ENCODE data around the gene LSMEM2. TPM values are rescaled to one million over a fixed set of nuclear protein-coding genes. Genes with fewer than 3 reads are reported as not detected.

LSMEM2 gene
- total and polyA plus RNA-seq, 9 of the 15 experiments (the other 6 are each of a cell fraction or from before 2014, with no cell fraction given), result not detected

DNA sequence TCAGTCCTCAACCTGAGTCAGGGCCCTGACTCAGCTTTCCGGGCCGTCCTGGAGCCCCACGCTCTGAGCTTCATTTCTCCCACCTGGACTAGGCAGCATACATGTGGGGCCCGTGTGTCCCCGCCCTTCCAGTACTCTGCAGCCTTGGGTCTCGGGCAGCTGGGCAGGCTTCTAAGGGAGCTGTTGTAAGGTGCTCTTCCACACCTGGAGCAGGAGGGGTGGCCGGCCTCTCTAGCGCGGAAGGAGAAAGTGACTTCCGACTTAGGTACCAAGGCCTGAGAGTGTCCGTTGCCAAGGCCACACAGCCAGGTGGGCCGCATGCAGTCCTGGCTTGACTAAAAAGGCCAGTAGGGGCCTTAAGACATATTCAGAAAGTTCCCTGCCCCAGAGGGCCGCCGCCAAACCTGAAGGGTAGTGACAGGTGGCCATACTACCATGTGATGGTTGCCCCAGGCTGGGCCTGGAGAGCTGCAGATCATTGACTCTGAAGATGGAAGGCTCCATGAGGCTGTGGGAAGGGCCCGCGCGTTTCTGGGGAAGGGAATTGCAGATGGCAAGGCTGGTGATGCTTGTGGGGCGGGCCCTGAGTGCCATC is 19.4 kb upstream of the LSMEM2 start:
- Histone ChIP-seq H3K4me3 (no peak overlapping the region), H3K27me3 (ENCODE audit: control insufficient read depth in 2 of 2, insufficient read depth in 2 of 2, low read length in 2 of 2) (no peaks in the 10 kb centered on the region), H3K9ac (ENCODE audit: insufficient read depth in 1 of 2, low read depth in 2 of 2, low read length in 2 of 2) (peak overlapping the region; percentile 73 to 84; a peak in 3 of 4 replicates), H3K9me1 (ENCODE audit: control insufficient read depth, insufficient read depth, low read length) (no peaks in the 10 kb centered on the region), H3K9me3 (replicated peaks; ENCODE audit: control insufficient read depth, insufficient read depth, low read depth, low read length) (peaks cover 4% of the 10 kb centered on the region; the same call in 1 of the 2 replicates), H2AFZ (ENCODE audit: low read depth, low read length) (peak overlapping the region; percentile 84), H3K4me2 (ENCODE audit: insufficient read depth, low read length) (peak overlapping the region; percentile 69), H3K79me2 (ENCODE audit: control insufficient read depth, insufficient read depth, low read length) (peaks cover 3% of the 10 kb centered on the region; the same call in 1 of the 3 replicates), H4K20me1 (replicated peaks; ENCODE audit: control insufficient read depth, insufficient read depth, low read length) (no peaks in the 10 kb centered on the region), H3K27ac (ENCODE audit: extremely low read depth, low read depth, low read length) (peak overlapping the region; percentile 84; the same call in 2 of the 3 replicates), H3K4me1 (replicated peaks in 1 of 2; ENCODE audit: control insufficient read depth in 2 of 2, insufficient read depth in 2 of 2, low read length in 2 of 2) (peaks cover 6 to 33% of the 10 kb centered on the region in 2 experiments; a peak in 4 of 5 replicates), H3K36me3 (ENCODE audit: control insufficient read depth, insufficient read depth, low read length) (peaks cover 26% of the 10 kb centered on the region; the same call in 2 of the 3 replicates)
- no peak for DNase-seq (ENCODE audit: extremely low read depth in 1 of 4, low spot score in 3 of 4)
- intact Hi-C loops (cut with micrococcal nuclease), result no loop called here
- no peak for FAIRE-seq
- no TSS peak for BruUV-seq (replicated peaks)
- 37% methylated on average over 11 of the region's 18 CpGs for WGBS (ENCODE audit: insufficient coverage, low coverage, missing lambda C conversion rate)
- TF ChIP-seq RUNX1 (IDR thresholded peaks at IDR 0.05; ENCODE audit: low read depth), result 0 out of 2 replicates have a peak, but pooled peaks have one; percentile 10
- TF ChIP-seq, protein P1, sequence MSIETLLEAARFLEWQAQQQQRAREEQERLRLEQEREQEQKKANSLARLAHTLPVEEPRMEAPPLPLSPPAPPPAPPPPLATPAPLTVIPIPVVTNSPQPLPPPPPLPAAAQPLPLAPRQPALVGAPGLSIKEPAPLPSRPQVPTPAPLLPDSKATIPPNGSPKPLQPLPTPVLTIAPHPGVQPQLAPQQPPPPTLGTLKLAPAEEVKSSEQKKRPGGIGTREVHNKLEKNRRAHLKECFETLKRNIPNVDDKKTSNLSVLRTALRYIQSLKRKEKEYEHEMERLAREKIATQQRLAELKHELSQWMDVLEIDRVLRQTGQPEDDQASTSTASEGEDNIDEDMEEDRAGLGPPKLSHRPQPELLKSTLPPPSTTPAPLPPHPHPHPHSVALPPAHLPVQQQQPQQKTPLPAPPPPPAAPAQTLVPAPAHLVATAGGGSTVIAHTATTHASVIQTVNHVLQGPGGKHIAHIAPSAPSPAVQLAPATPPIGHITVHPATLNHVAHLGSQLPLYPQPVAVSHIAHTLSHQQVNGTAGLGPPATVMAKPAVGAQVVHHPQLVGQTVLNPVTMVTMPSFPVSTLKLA (conservative IDR thresholded peaks at IDR 0.05), result no peak
- 0 out of 2 replicates have a peak, but pooled peaks have one; percentile 3 for TF ChIP-seq POLR2A (conservative IDR thresholded peaks at IDR 0.05)
- no peak for TF ChIP-seq CEBPG (CRISPR knock-in tag; IDR thresholded peaks at IDR 0.05)
- TF ChIP-seq CEBPG (tag; conservative IDR thresholded peaks at IDR 0.05 in 1 of 2, IDR thresholded peaks at IDR 0.05 in 1 of 2), result no peak
- TF ChIP-seq ZNF830 (CRISPR knock-in tag; IDR thresholded peaks at IDR 0.05), result 0 out of 2 replicates have a peak, but pooled peaks have one; percentile 35
- CTCF ChIA-PET (ENCODE audit: low intra/inter-chr PET ratio), result interaction anchor here (1.0 to 1.7 kb wide), 3 partner anchors 15 to 283 kb away, joined by 3 to 5 read pairs (median 5); no protein-coding TSS in a partner anchor
- in situ Hi-C loops (cut with MboI), result no loop called here
- POLR2A ChIA-PET, result interaction anchor here (0.5 to 1.7 kb wide), 6 partner anchors 9 to 1882 kb away, joined by 3 to 8 read pairs (median 4); no protein-coding TSS in a partner anchor
- peak; percentile 20 for ATAC-seq
